KMS-11 (cell line): ENCODE data around the gene DSCAML1.
A peak's percentile ranks its signal among the peaks of the same experiment; 100 is the strongest.
"Not testable (repeated sequence)": the region's sequence is repeated elsewhere in the genome, so short reads cannot be mapped to it uniquely, and the experiment has no call there.

Experiments used
- H2AFZ ChIP-seq: fragments of 200-600 bp; sonication (generic); 2 replicates; pipeline ENCODE4 v1.6.1; 2016; ENCODE audit warnings: antibody characterized with exemption, mixed run types, low read depth
- H3K27ac ChIP-seq: fragments of 200-600 bp; sonication (generic); 2 replicates; pipeline ENCODE4 v1.6.1; 2016; ENCODE audit warnings: mild to moderate bottlenecking, mixed run types
- H3K27me3 ChIP-seq: fragments of 200-600 bp; sonication (generic); 2 replicates; pipeline ENCODE4 v1.6.1; 2017; ENCODE audit warnings: mild to moderate bottlenecking, low read depth, mixed run types, moderate library complexity; ENCODE audit not compliant: insufficient read depth
- H3K36me3 ChIP-seq: fragments of 200-600 bp; sonication (generic); 2 replicates; pipeline ENCODE4 v1.6.1; 2017; ENCODE audit warnings: mild to moderate bottlenecking, mixed run types; ENCODE audit not compliant: insufficient read depth
- H3K4me1 ChIP-seq: fragments of 200-600 bp; sonication (generic); 2 replicates; pipeline ENCODE4 v1.6.1; 2016; ENCODE audit warnings: mild to moderate bottlenecking, low read depth, mixed run types; ENCODE audit not compliant: poor library complexity, severe bottlenecking
- H3K4me2 ChIP-seq: fragments of 200-600 bp; sonication (generic); 2 replicates; pipeline ENCODE4 v1.7.0; 2016; ENCODE audit warnings: mild to moderate bottlenecking, mixed run types
- H3K4me3 ChIP-seq: fragments of 200-600 bp; sonication (generic); IDR thresholded peaks from 2 replicates; pipeline ENCODE4 v1.6.1; 2017; ENCODE audit warnings: low read depth, low read length, mixed read lengths; ENCODE audit not compliant: insufficient read depth
- H3K79me2 ChIP-seq: fragments of 200-600 bp; sonication (generic); 2 replicates; pipeline ENCODE4 v1.6.1; 2016; ENCODE audit warnings: low read depth, mixed run types; ENCODE audit not compliant: insufficient read depth
- H3K9ac ChIP-seq: fragments of 200-600 bp; sonication (generic); 2 replicates; pipeline ENCODE4 v1.6.1; 2016; ENCODE audit warnings: mild to moderate bottlenecking, mixed run types
- H4K20me1 ChIP-seq: fragments of 200-600 bp; sonication (generic); 2 replicates; pipeline ENCODE4 v1.6.1; 2016; ENCODE audit warnings: mild to moderate bottlenecking, mixed run types; ENCODE audit not compliant: insufficient read depth
- TF ChIP-seq, protein P1 (sequence below): fragments of 200-600 bp; sonication (generic); conservative IDR thresholded peaks from 2 replicates; pipeline ENCODE4 v1.6.1; 2017; ENCODE audit warnings: low read depth, mild to moderate bottlenecking, antibody characterized with exemption, low read length, moderate library complexity, mixed read lengths

Gene DSCAML1

DNA sequence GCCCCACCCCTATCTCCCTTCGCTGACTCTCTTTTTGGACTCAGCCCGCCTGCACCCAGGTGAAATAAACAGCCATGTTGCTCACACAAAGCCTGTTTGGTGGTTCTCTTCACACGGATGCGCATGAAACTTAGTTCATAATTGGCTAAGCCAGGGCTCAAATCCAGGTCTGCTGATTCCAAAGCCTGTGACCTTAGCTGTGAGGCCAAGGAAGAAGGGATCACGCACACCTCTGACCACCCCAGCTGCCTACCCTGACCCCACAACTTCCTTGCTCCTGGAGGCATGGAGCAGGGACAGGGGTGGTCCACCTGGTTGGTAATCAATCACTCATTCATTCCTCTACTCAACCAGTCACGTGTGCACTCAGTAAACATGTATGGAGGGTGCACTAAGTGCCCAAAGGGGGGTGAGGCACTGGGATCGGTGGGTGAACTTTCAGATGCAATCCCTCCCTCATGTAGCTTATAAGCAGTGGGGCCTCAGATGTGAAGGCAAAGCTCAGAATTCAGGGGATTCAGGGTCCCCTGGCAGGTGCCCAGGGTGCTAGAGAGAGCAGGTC lies 17.3 kb upstream of the DSCAML1 start:
- peak overlapping the region; percentile 38 for H3K4me2 ChIP-seq
- no peaks in the 10 kb centered on the region for H3K36me3 ChIP-seq
- H3K9ac ChIP-seq = peak overlapping the region; percentile 49; the same call in 1 of the 2 replicates
- no peaks in the 10 kb centered on the region for H3K79me2 ChIP-seq
- H4K20me1 ChIP-seq = no peaks in the 10 kb centered on the region
- peak overlapping the region; percentile 85 for H3K27ac ChIP-seq
- H2AFZ ChIP-seq = peak overlapping the region; percentile 66
- H3K4me1 ChIP-seq = peaks cover 45% of the 10 kb centered on the region
- TF ChIP-seq, protein P1, sequence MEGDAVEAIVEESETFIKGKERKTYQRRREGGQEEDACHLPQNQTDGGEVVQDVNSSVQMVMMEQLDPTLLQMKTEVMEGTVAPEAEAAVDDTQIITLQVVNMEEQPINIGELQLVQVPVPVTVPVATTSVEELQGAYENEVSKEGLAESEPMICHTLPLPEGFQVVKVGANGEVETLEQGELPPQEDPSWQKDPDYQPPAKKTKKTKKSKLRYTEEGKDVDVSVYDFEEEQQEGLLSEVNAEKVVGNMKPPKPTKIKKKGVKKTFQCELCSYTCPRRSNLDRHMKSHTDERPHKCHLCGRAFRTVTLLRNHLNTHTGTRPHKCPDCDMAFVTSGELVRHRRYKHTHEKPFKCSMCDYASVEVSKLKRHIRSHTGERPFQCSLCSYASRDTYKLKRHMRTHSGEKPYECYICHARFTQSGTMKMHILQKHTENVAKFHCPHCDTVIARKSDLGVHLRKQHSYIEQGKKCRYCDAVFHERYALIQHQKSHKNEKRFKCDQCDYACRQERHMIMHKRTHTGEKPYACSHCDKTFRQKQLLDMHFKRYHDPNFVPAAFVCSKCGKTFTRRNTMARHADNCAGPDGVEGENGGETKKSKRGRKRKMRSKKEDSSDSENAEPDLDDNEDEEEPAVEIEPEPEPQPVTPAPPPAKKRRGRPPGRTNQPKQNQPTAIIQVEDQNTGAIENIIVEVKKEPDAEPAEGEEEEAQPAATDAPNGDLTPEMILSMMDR = no peak
- H3K4me3 ChIP-seq = no peak overlapping the region
- H3K27me3 ChIP-seq = no peaks in the 10 kb centered on the region

DNA sequence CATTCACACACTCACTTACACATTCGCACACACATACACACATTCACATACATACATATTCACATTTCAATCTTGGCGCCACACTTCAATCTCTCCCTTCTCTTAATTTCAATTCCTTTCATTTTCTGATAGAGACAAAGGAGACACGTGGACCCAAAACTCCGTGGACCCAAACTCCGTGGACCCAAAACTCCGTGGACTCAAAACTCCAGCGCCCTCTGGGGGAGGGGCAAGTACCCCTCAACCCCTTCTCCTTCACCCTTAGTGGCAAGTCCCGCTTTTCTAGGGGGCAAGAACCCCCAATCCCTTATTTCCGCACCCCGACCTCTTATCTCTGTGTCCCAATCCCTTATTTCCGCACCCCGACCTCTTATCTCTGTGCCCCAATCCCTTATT lies 13.0 kb upstream of the DSCAML1 start:
- not testable (repeated sequence) for H3K27ac ChIP-seq, H3K79me2 ChIP-seq, H3K27me3 ChIP-seq, H3K36me3 ChIP-seq, H3K4me3 ChIP-seq, H2AFZ ChIP-seq, H3K4me2 ChIP-seq, H3K9ac ChIP-seq, H4K20me1 ChIP-seq
- H3K4me1 ChIP-seq = peaks cover 22% of the 10 kb centered on the region

DNA sequence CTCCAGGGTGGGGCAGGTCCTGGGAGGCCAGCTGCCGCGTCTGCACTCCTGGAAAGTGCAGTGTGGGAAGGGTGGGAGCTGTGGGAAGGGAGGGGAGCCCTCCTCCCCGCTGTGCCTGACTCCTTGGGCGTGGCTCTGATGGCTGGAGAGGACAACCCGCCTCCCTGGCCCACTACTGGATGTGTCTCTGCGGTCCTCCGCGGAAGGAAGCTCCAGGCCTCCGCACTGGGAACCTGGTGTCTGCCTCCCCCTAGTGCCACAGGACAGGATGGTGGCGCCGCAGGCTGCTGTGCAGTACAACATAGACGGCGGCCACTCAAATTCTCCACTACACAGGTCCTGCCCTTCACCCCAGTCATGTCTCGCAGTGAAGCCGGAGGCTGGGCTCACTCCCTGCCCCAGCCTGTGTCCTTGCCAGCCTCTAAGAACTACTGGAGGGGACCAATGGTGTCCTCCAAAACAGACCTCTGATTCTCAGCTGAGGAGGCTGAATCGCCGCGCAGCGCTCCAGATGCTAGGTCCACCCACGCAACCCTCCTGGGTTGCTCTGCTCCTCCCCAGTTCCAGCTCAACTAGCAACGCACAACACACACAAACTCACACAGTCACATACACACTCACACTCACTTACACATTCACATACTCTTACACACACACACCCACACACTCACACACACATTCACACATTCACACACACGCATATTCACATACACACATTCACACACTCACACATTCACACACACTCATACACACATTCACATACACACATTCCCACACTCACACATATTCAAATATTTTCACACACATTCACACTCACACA lies 12.4 kb upstream of the DSCAML1 start:
- Histone ChIP-seq H3K27ac (no peak overlapping the region), H4K20me1 (no peaks in the 10 kb centered on the region), H3K4me3 (no peak overlapping the region), H2AFZ (no peak overlapping the region), H3K4me2 (no peak overlapping the region), H3K36me3 (no peaks in the 10 kb centered on the region), H3K27me3 (no peaks in the 10 kb centered on the region), H3K79me2 (no peaks in the 10 kb centered on the region), H3K4me1 (peaks cover 16% of the 10 kb centered on the region), H3K9ac (no peak overlapping the region)
- TF ChIP-seq, protein P1 = no peak

DNA sequence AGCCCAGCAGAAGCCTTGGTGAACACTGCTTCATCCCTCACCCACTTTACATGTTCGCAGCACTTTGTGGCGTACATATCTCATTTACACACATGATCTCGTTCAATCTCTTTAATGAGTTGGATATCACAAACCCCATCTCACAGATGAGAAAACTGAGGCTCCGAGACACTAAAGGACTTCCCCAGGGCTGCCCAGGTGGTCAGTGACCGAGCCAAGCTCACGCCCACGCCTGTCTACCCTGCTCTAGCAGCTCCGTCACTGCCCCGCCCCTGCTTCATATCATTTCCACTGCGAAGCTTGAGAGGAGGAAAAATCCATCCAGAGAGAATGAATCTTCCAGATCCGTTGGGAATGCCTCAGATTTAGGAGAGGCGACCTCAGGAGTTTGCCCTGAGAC lies 11.8 kb upstream of the DSCAML1 start:
- Histone ChIP-seq H2AFZ (no peak overlapping the region), H3K36me3 (no peaks in the 10 kb centered on the region), H3K27ac (no peak overlapping the region), H3K4me3 (no peak overlapping the region), H3K79me2 (no peaks in the 10 kb centered on the region), H3K4me2 (no peak overlapping the region), H3K4me1 (peaks cover 12% of the 10 kb centered on the region), H3K27me3 (no peaks in the 10 kb centered on the region), H4K20me1 (no peaks in the 10 kb centered on the region), H3K9ac (no peak overlapping the region)
- TF ChIP-seq, protein P1 = no peak
